ENCODE results near the gene FYN.

FYN gene

GRCh38 chr6:111781041-111781708, 92.1 kb downstream of the FYN start:
- H3K36me3 ChIP-seq (ENCODE audit: insufficient read depth, low read length), result no peaks in the 10 kb centered on the region
- no peak overlapping the region for H3K9ac ChIP-seq (ENCODE audit: low read depth, low read length)
- no peaks in the 10 kb centered on the region for H3K9me3 ChIP-seq (ENCODE audit: control insufficient read depth, insufficient read depth, low read length)
- 0 out of 2 replicates have a peak, but pooled peaks cover 9% of the 10 kb centered on the region for H3K4me1 ChIP-seq (ENCODE audit: insufficient read depth, low read length)

- no peaks in the 10 kb centered on the region for H3K36me3 ChIP-seq (ENCODE audit: insufficient read depth, low read length)
- H3K9ac ChIP-seq (ENCODE audit: low read depth, low read length), result no peak overlapping the region
- H3K4me1 ChIP-seq (ENCODE audit: insufficient read depth, low read length), result peaks cover 14% of the 10 kb centered on the region; the same call in 1 of the 2 replicates
- no peaks in the 10 kb centered on the region for H3K9me3 ChIP-seq (ENCODE audit: control insufficient read depth, insufficient read depth, low read length)
Measured at GRCh38 chr6:111780393-111780792, 92.9 kb downstream of the FYN start.

GRCh38 chr6:111779660-111780059, 93.6 kb downstream of the FYN start:
- Histone ChIP-seq H3K36me3 (ENCODE audit: insufficient read depth, low read length) (no peaks in the 10 kb centered on the region), H3K9ac (ENCODE audit: low read depth, low read length) (no peak overlapping the region), H3K9me3 (ENCODE audit: control insufficient read depth, insufficient read depth, low read length) (no peaks in the 10 kb centered on the region), H3K4me1 (ENCODE audit: insufficient read depth, low read length) (peaks cover 16% of the 10 kb centered on the region; the same call in 1 of the 2 replicates)

GRCh38 chr6:111779031-111779430, 94.2 kb downstream of the FYN start:
- no peaks in the 10 kb centered on the region for H3K36me3 ChIP-seq (ENCODE audit: insufficient read depth, low read length)
- H3K4me1 ChIP-seq (ENCODE audit: insufficient read depth, low read length), result peaks cover 17% of the 10 kb centered on the region; the same call in 1 of the 2 replicates
- no peaks in the 10 kb centered on the region for H3K9me3 ChIP-seq (ENCODE audit: control insufficient read depth, insufficient read depth, low read length)

GRCh38 chr6:111777357-111777756, 95.9 kb downstream of the FYN start:
- peaks cover 15% of the 10 kb centered on the region; the same call in 1 of the 2 replicates for H3K4me1 ChIP-seq (ENCODE audit: insufficient read depth, low read length)
- no peaks in the 10 kb centered on the region for H3K9me3 ChIP-seq (ENCODE audit: control insufficient read depth, insufficient read depth, low read length)
- H3K36me3 ChIP-seq (ENCODE audit: insufficient read depth, low read length), result no peaks in the 10 kb centered on the region
- no peak overlapping the region for H3K9ac ChIP-seq (ENCODE audit: low read depth, low read length)

More at GRCh38 chr6:111779031-111779430, 94.2 kb downstream of the FYN start:
- no peak overlapping the region for H3K9ac ChIP-seq (ENCODE audit: low read depth, low read length)

- peaks cover 17% of the 10 kb centered on the region; the same call in 1 of the 2 replicates for H3K4me1 ChIP-seq (ENCODE audit: insufficient read depth, low read length)
- no peaks in the 10 kb centered on the region for H3K9me3 ChIP-seq (ENCODE audit: control insufficient read depth, insufficient read depth, low read length)
- no peak overlapping the region for H3K9ac ChIP-seq (ENCODE audit: low read depth, low read length)
- no peaks in the 10 kb centered on the region for H3K36me3 ChIP-seq (ENCODE audit: insufficient read depth, low read length)
Measured at GRCh38 chr6:111776236-111777221, 96.7 kb downstream of the FYN start.

- Histone ChIP-seq H3K9me3 (ENCODE audit: control insufficient read depth, insufficient read depth, low read length) (no peaks in the 10 kb centered on the region), H3K36me3 (ENCODE audit: insufficient read depth, low read length) (no peaks in the 10 kb centered on the region), H3K4me1 (ENCODE audit: insufficient read depth, low read length) (peaks cover 27% of the 10 kb centered on the region), H3K9ac (ENCODE audit: low read depth, low read length) (no peak overlapping the region)
Measured at GRCh38 chr6:111775145-111775922, 97.9 kb downstream of the FYN start.

GRCh38 chr6:111774346-111774703, 98.9 kb downstream of the FYN start:
- no peaks in the 10 kb centered on the region for H3K9me3 ChIP-seq (ENCODE audit: control insufficient read depth, insufficient read depth, low read length)
- no peak overlapping the region for H3K9ac ChIP-seq (ENCODE audit: low read depth, low read length)
- peaks cover 30% of the 10 kb centered on the region for H3K4me1 ChIP-seq (ENCODE audit: insufficient read depth, low read length)
- H3K36me3 ChIP-seq (ENCODE audit: insufficient read depth, low read length), result no peaks in the 10 kb centered on the region

GRCh38 chr6:111773501-111774345, 99.5 kb downstream of the FYN start:
- Histone ChIP-seq H3K9me3 (ENCODE audit: control insufficient read depth, insufficient read depth, low read length) (no peaks in the 10 kb centered on the region), H3K4me1 (ENCODE audit: insufficient read depth, low read length) (peaks cover 30% of the 10 kb centered on the region), H3K9ac (ENCODE audit: low read depth, low read length) (no peak overlapping the region)

GRCh38 chr6:111772381-111772780, 100.9 kb downstream of the FYN start:
- Histone ChIP-seq H3K4me1 (ENCODE audit: insufficient read depth, low read length) (peaks cover 30% of the 10 kb centered on the region), H3K36me3 (ENCODE audit: insufficient read depth, low read length) (no peaks in the 10 kb centered on the region), H3K9me3 (ENCODE audit: control insufficient read depth, insufficient read depth, low read length) (no peaks in the 10 kb centered on the region), H3K9ac (ENCODE audit: low read depth, low read length) (no peak overlapping the region)

More at GRCh38 chr6:111773501-111774345, 99.5 kb downstream of the FYN start:
- no peaks in the 10 kb centered on the region for H3K36me3 ChIP-seq (ENCODE audit: insufficient read depth, low read length)

GRCh38 chr6:111771629-111772028, 101.6 kb downstream of the FYN start:
- no peaks in the 10 kb centered on the region for H3K9me3 ChIP-seq (ENCODE audit: control insufficient read depth, insufficient read depth, low read length)
- H3K4me1 ChIP-seq (ENCODE audit: insufficient read depth, low read length), result peaks cover 30% of the 10 kb centered on the region
- no peak overlapping the region for H3K9ac ChIP-seq (ENCODE audit: low read depth, low read length)
- H3K36me3 ChIP-seq (ENCODE audit: insufficient read depth, low read length), result no peaks in the 10 kb centered on the region

- Histone ChIP-seq H3K9me3 (ENCODE audit: control insufficient read depth, insufficient read depth, low read length) (no peaks in the 10 kb centered on the region), H3K4me1 (ENCODE audit: insufficient read depth, low read length) (peaks cover 30% of the 10 kb centered on the region), H3K9ac (ENCODE audit: low read depth, low read length) (no peak overlapping the region), H3K36me3 (ENCODE audit: insufficient read depth, low read length) (no peaks in the 10 kb centered on the region)
Measured at GRCh38 chr6:111771094-111771432, 102.2 kb downstream of the FYN start.

GRCh38 chr6:111770263-111771093, 102.8 kb downstream of the FYN start:
- Histone ChIP-seq H3K9ac (ENCODE audit: low read depth, low read length) (no peak overlapping the region), H3K4me1 (ENCODE audit: insufficient read depth, low read length) (peaks cover 26% of the 10 kb centered on the region), H3K9me3 (ENCODE audit: control insufficient read depth, insufficient read depth, low read length) (no peaks in the 10 kb centered on the region), H3K36me3 (ENCODE audit: insufficient read depth, low read length) (no peaks in the 10 kb centered on the region)

Measured in ES-I3 (cell line).